CD4-positive, alpha-beta memory T cell (primary cell): ENCODE data around the gene NR4A3. TPM values are rescaled to one million over a fixed set of nuclear protein-coding genes. Genes with fewer than 3 reads are reported as not detected.

Experiments
- CTCF ChIA-PET: fragments of 350-600 bp; sonication (Branson Sonifier 250); formaldehyde crosslinking; loops from one replicate; lab custom pipeline; 2021; ENCODE audit warnings: inconsistent platforms; ENCODE audit not compliant: partially characterized antibody; lab: Charles Lee
- POLR2A ChIA-PET: fragments of 350-600 bp; sonication (Branson Sonifier 250); formaldehyde crosslinking; loops from one replicate; lab custom pipeline; 2021; ENCODE audit not compliant: partially characterized antibody; lab: Charles Lee
- DNase-seq, 5 donors: peaks; one replicate each; pipeline versions ENCODE4 v3.0.0 to v3.0.0-alpha.2; 2020 to 2022; ENCODE audit warnings: mixed read lengths in 1 of 5
- H3K27ac ChIP-seq: one replicate; pipeline ENCODE4 v1.7.0; 2013; ENCODE audit warnings: low read depth, low read length
- H3K27me3 ChIP-seq: 2 replicates; pipeline ENCODE4 v1.7.0; 2013; ENCODE audit warnings: mild to moderate bottlenecking, low read length, moderate library complexity; ENCODE audit not compliant: insufficient read depth
- H3K36me3 ChIP-seq: 2 replicates; pipeline ENCODE4 v1.7.0; 2013; ENCODE audit warnings: mild to moderate bottlenecking, low read length, moderate library complexity; ENCODE audit not compliant: insufficient read depth
- H3K4me1 ChIP-seq: 2 replicates; pipeline ENCODE4 v1.7.0; 2013; ENCODE audit warnings: mild to moderate bottlenecking, low read length, moderate library complexity; ENCODE audit not compliant: insufficient read depth
- H3K4me3 ChIP-seq, 2 donors: one replicate each; pipeline ENCODE4 v1.7.0; 2013; ENCODE audit warnings: low read length in 2 of 2, mild to moderate bottlenecking in 1 of 2
- H3K9me3 ChIP-seq, 2 donors: one replicate each; pipeline ENCODE4 v1.7.0; 2013; ENCODE audit warnings: low read length in 2 of 2, control low read depth in 1 of 2; ENCODE audit not compliant: control insufficient read depth in 1 of 2
- H3K27ac Mint-ChIP-seq, 7 donors: one replicate each; pipeline ENCODE4 v1.8.0; 2020 to 2021; ENCODE audit warnings: mixed read lengths in 7 of 7, mild to moderate bottlenecking in 6 of 7, inconsistent platforms in 3 of 7, moderate library complexity in 3 of 7
- H3K27me3 Mint-ChIP-seq, 2 donors: one replicate each; pipeline ENCODE4 v1.8.0; 2020 to 2021; ENCODE audit warnings: mixed read lengths in 2 of 2
- H3K36me3 Mint-ChIP-seq, 2 donors: one replicate each; pipeline ENCODE4 v1.8.0; 2020 to 2021; ENCODE audit warnings: mixed read lengths in 2 of 2, inconsistent platforms in 1 of 2, mild to moderate bottlenecking in 1 of 2
- H3K4me1 Mint-ChIP-seq, 4 donors: one replicate each; pipeline ENCODE4 v1.8.0; 2020 to 2021; ENCODE audit warnings: mixed read lengths in 4 of 4, mild to moderate bottlenecking in 1 of 4
- H3K4me3 Mint-ChIP-seq, 8 donors: one replicate each; pipeline ENCODE4 v1.8.0; 2020 to 2021; ENCODE audit warnings: mixed read lengths in 8 of 8, mild to moderate bottlenecking in 7 of 8, moderate library complexity in 6 of 8, inconsistent platforms in 3 of 8
- H3K9me3 Mint-ChIP-seq, 8 donors: one replicate each; pipeline ENCODE4 v1.8.0; 2020 to 2021; ENCODE audit warnings: mixed read lengths in 8 of 8, mild to moderate bottlenecking in 5 of 8, inconsistent platforms in 3 of 8, moderate library complexity in 1 of 8
- intact Hi-C: fragments of 100-400 bp; cut with micrococcal nuclease; formaldehyde crosslinking; loops from one replicate; pipeline ENCODE4 v1.15.1; 2023
- polyA plus RNA-seq, 2 donors: library from polyadenylated mRNA; unstranded; fragments of 300-500 nt; fragmentation: Illumina TruSeq; gene quantifications; one replicate each; pipeline ENCODE4 v1.2.3, GENCODE V29; 2021
- total RNA-seq, 2 experiments: library from RNA; stranded (reverse); gene quantifications; one replicate each; pipeline ENCODE4 v1.2.3, GENCODE V29; 2021

Gene NR4A3
- total and polyA plus RNA-seq, 4 experiments from 2014 or later = 0.17 to 1.4 (median 0.34) TPM

GRCh38 chr9:99811598-99812383, 9.9 kb upstream of the NR4A3 start:
- Mint-ChIP-seq H3K36me3 (no peaks in the 10 kb centered on the region), H3K27me3 (peaks cover 6 to 8% of the 10 kb centered on the region in 2 donors), H3K9me3 (no peaks in the 10 kb centered on the region), H3K4me1 (peaks cover 0 to 6% (median 5%) of the 10 kb centered on the region in 4 donors), H3K27ac (peak overlapping the region in 1 of 7 donors; percentile 33), H3K4me3 (no peak overlapping the region)
- H3K4me1 ChIP-seq = no peaks in the 10 kb centered on the region
- no peak for DNase-seq
- POLR2A ChIA-PET = no interaction called here
- intact Hi-C loops = no loop called here
- CTCF ChIA-PET = interaction anchor here (1.2 kb wide), 1 partner anchor 546 kb away, joined by 3 read pairs; no protein-coding TSS in a partner anchor
- no peaks in the 10 kb centered on the region for H3K36me3 ChIP-seq
- H3K9me3 ChIP-seq = no peaks in the 10 kb centered on the region
- no peak overlapping the region for H3K4me3 ChIP-seq
- no peaks in the 10 kb centered on the region for H3K27me3 ChIP-seq
- H3K27ac ChIP-seq = no peak overlapping the region

- H3K4me1 ChIP-seq = peaks cover 5% of the 10 kb centered on the region
- ChIA-PET CTCF (interaction anchor here (1.2 kb wide), 1 partner anchor 11 kb away, joined by 3 read pairs; no protein-coding TSS in a partner anchor), POLR2A (interaction anchor here (0.9 kb wide), 1 partner anchor 14 kb away, joined by 4 read pairs; no protein-coding TSS in a partner anchor)
- H3K27ac ChIP-seq = no peak overlapping the region
- no peak for DNase-seq
- H3K27me3 ChIP-seq = no peaks in the 10 kb centered on the region
- no peak overlapping the region for H3K27ac Mint-ChIP-seq
- no peak overlapping the region for H3K4me3 Mint-ChIP-seq
- no peaks in the 10 kb centered on the region for H3K36me3 Mint-ChIP-seq
- H3K9me3 Mint-ChIP-seq = no peaks in the 10 kb centered on the region
- no peaks in the 10 kb centered on the region for H3K36me3 ChIP-seq
- H3K4me1 Mint-ChIP-seq = peaks cover 6 to 16% (median 7%) of the 10 kb centered on the region in 4 donors
- H3K9me3 ChIP-seq = no peaks in the 10 kb centered on the region
- no peak overlapping the region for H3K4me3 ChIP-seq
- peaks cover 8% of the 10 kb centered on the region in 2 donors for H3K27me3 Mint-ChIP-seq
- intact Hi-C loops = no loop called here
Measured at GRCh38 chr9:99813739-99814138, 7.9 kb upstream of the NR4A3 start.

GRCh38 chr9:99814359-99814758, 7.3 kb upstream of the NR4A3 start:
- no peak for DNase-seq
- Histone ChIP-seq H3K36me3 (no peaks in the 10 kb centered on the region), H3K4me3 (no peak overlapping the region), H3K27me3 (no peaks in the 10 kb centered on the region), H3K9me3 (no peaks in the 10 kb centered on the region), H3K4me1 (peaks cover 9% of the 10 kb centered on the region), H3K27ac (no peak overlapping the region)
- intact Hi-C loops = no loop called here
- Mint-ChIP-seq H3K27me3 (peaks cover 8% of the 10 kb centered on the region in 2 donors), H3K9me3 (peaks cover 0 to 2% (median 0%) of the 10 kb centered on the region in 8 donors), H3K27ac (no peak overlapping the region), H3K4me3 (no peak overlapping the region), H3K36me3 (peaks cover 0 to 3% of the 10 kb centered on the region in 2 donors), H3K4me1 (peaks cover 11 to 22% (median 11%) of the 10 kb centered on the region in 4 donors)
- POLR2A ChIA-PET = interaction anchor here (0.9 kb wide), 1 partner anchor 15 kb away, joined by 4 read pairs; no protein-coding TSS in a partner anchor
- CTCF ChIA-PET = interaction anchor here (1.2 kb wide), 1 partner anchor 10 kb away, joined by 3 read pairs; no protein-coding TSS in a partner anchor

GRCh38 chr9:99816392-99816791, 5.3 kb upstream of the NR4A3 start:
- POLR2A ChIA-PET = no interaction called here
- CTCF ChIA-PET = no interaction called here

GRCh38 chr9:99818500-99818899, 3.2 kb upstream of the NR4A3 start:
- H3K27ac ChIP-seq = peak overlapping the region; percentile 93
- ChIA-PET POLR2A (interaction anchor here (1.1 to 4.7 kb wide), 3 partner anchors 8 to 534 kb away, joined by 3 to 58 read pairs (median 4); partner anchors contain the start of genes STX17 and TEX10), CTCF (interaction anchor here (1.0 to 1.4 kb wide), 3 partner anchors 8 to 25 kb away, joined by 3 to 6 read pairs (median 5); no protein-coding TSS in a partner anchor)
- intact Hi-C loops = no loop called here
- H3K36me3 ChIP-seq = no peaks in the 10 kb centered on the region
- H3K4me3 Mint-ChIP-seq = peak overlapping the region; percentile 63 to 100 (median 95)
- H3K27me3 ChIP-seq = peaks cover 9% of the 10 kb centered on the region
- H3K36me3 Mint-ChIP-seq = peaks cover 0 to 33% of the 10 kb centered on the region in 2 donors
- no peak overlapping the region for H3K4me3 ChIP-seq
- H3K9me3 Mint-ChIP-seq = peaks cover 0 to 5% (median 0%) of the 10 kb centered on the region in 8 donors
- H3K27me3 Mint-ChIP-seq = peaks cover 14 to 18% of the 10 kb centered on the region in 2 donors
- H3K27ac Mint-ChIP-seq = peak overlapping the region; percentile 93 to 100 (median 100)
- H3K9me3 ChIP-seq = no peaks in the 10 kb centered on the region
- peaks cover 21 to 53% (median 32%) of the 10 kb centered on the region in 4 donors for H3K4me1 Mint-ChIP-seq
- H3K4me1 ChIP-seq = peaks cover 25% of the 10 kb centered on the region
- DNase-seq = peak in 1 of 5 donors; percentile 29

More at GRCh38 chr9:99816392-99816791, 5.3 kb upstream of the NR4A3 start:
- peaks cover 16% of the 10 kb centered on the region for H3K4me1 ChIP-seq
- Mint-ChIP-seq H3K4me3 (peak overlapping the region in 1 of 8 donors; percentile 3), H3K9me3 (peaks cover 0 to 5% (median 0%) of the 10 kb centered on the region in 8 donors), H3K4me1 (peaks cover 15 to 38% (median 21%) of the 10 kb centered on the region in 4 donors), H3K36me3 (peaks cover 0 to 16% of the 10 kb centered on the region in 2 donors), H3K27me3 (peaks cover 6 to 8% of the 10 kb centered on the region in 2 donors), H3K27ac (no peak overlapping the region)
- H3K9me3 ChIP-seq = no peaks in the 10 kb centered on the region
- intact Hi-C loops = no loop called here
- H3K36me3 ChIP-seq = no peaks in the 10 kb centered on the region
- DNase-seq = no peak
- no peak overlapping the region for H3K27ac ChIP-seq
- H3K27me3 ChIP-seq = no peaks in the 10 kb centered on the region
- H3K4me3 ChIP-seq = no peak overlapping the region

- intact Hi-C loops = loop anchor here (1.0 kb wide), 5 partner anchors 12 to 597 kb away; partner anchors contain the start of genes INVS, SEC61B and STX17
- peak overlapping the region; percentile 93 for H3K27ac ChIP-seq
- Mint-ChIP-seq H3K9me3 (peaks cover 0 to 5% (median 0%) of the 10 kb centered on the region in 8 donors), H3K27me3 (peaks cover 19 to 23% of the 10 kb centered on the region in 2 donors), H3K4me3 (peak overlapping the region; percentile 82 to 100 (median 95)), H3K4me1 (peaks cover 27 to 60% (median 38%) of the 10 kb centered on the region in 4 donors), H3K36me3 (peaks cover 0 to 35% of the 10 kb centered on the region in 2 donors), H3K27ac (peak overlapping the region; percentile 93 to 100 (median 100))
- H3K9me3 ChIP-seq = no peaks in the 10 kb centered on the region
- H3K4me1 ChIP-seq = peaks cover 33% of the 10 kb centered on the region
- H3K27me3 ChIP-seq = peaks cover 13% of the 10 kb centered on the region
- H3K4me3 ChIP-seq = peak overlapping the region in 1 of 2 donors; percentile 61
- no peaks in the 10 kb centered on the region for H3K36me3 ChIP-seq
- DNase-seq = peak; percentile 97 to 99 (median 98)
- ChIA-PET POLR2A (interaction anchor here (0.5 to 4.7 kb wide), 6 partner anchors 9 to 597 kb away, joined by 3 to 58 read pairs (median 3); partner anchors contain the start of genes ALG2, SEC61B, STX17 and TEX10), CTCF (interaction anchor here (0.9 to 1.4 kb wide), 4 partner anchors 9 to 24 kb away, joined by 3 to 6 read pairs (median 4); no protein-coding TSS in a partner anchor)
Measured at GRCh38 chr9:99819123-99819855, 2.4 kb upstream of the NR4A3 start.
